WI38 (cell line): ENCODE data around the gene NDUFV2.
A peak's percentile ranks its signal among the peaks of the same experiment; 100 is the strongest.

Source experiments
- H3K4me3 ChIP-seq: 2 replicates; pipeline ENCODE4 v1.5.1; 2011; ENCODE audit warnings: low read depth, mild to moderate bottlenecking, control low read depth, low read length
- TF ChIP-seq, protein P1 (sequence below): IDR thresholded peaks from 2 replicates; pipeline ENCODE4 v1.5.1; 2012; ENCODE audit warnings: low read depth, mild to moderate bottlenecking, control low read depth, low read length

NDUFV2 gene

DNA sequence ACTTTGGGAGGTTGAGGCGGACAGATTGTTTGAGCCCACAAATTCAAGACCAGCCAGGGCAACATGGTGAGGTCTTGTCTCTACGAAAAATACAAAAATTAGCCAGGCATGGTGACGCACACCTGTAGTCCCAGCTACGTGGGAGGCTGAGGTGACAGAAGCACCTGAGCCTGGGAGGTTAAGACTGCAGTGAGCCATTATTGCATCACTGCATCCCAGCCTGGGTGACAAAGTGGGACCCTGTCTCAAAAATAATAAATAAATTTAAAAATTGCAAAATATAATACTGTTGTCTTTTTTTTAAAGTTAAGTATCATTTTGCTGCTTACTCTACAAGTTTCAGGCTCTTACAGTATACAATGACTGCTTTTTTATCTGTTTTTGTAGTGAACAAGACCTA, 30.1 kb downstream of the NDUFV2 start:
- TF ChIP-seq, protein P1, sequence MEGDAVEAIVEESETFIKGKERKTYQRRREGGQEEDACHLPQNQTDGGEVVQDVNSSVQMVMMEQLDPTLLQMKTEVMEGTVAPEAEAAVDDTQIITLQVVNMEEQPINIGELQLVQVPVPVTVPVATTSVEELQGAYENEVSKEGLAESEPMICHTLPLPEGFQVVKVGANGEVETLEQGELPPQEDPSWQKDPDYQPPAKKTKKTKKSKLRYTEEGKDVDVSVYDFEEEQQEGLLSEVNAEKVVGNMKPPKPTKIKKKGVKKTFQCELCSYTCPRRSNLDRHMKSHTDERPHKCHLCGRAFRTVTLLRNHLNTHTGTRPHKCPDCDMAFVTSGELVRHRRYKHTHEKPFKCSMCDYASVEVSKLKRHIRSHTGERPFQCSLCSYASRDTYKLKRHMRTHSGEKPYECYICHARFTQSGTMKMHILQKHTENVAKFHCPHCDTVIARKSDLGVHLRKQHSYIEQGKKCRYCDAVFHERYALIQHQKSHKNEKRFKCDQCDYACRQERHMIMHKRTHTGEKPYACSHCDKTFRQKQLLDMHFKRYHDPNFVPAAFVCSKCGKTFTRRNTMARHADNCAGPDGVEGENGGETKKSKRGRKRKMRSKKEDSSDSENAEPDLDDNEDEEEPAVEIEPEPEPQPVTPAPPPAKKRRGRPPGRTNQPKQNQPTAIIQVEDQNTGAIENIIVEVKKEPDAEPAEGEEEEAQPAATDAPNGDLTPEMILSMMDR: no peak
- H3K4me3 ChIP-seq: no peak overlapping the region

DNA sequence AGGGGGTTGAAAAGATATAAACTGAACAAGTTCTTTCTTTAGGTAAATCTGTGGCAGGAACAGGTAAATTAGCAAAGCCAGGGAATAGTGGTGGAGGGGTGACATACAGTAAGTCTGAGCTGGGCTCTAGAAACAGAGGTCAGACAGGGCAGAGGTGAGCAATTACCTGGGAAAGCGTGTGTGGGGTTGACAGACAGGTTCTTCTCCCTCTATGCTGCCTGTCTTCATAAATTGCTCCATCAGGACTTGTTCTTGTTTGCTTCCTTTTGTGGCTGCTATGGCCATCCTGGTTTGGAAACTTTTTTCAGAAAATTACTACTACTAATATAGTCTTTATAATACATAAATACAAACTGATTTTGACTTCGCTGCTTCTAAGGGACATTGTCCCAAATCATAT, 30.7 kb downstream of the NDUFV2 start:
- TF ChIP-seq, protein P1: no peak
- H3K4me3 ChIP-seq: no peak overlapping the region

DNA sequence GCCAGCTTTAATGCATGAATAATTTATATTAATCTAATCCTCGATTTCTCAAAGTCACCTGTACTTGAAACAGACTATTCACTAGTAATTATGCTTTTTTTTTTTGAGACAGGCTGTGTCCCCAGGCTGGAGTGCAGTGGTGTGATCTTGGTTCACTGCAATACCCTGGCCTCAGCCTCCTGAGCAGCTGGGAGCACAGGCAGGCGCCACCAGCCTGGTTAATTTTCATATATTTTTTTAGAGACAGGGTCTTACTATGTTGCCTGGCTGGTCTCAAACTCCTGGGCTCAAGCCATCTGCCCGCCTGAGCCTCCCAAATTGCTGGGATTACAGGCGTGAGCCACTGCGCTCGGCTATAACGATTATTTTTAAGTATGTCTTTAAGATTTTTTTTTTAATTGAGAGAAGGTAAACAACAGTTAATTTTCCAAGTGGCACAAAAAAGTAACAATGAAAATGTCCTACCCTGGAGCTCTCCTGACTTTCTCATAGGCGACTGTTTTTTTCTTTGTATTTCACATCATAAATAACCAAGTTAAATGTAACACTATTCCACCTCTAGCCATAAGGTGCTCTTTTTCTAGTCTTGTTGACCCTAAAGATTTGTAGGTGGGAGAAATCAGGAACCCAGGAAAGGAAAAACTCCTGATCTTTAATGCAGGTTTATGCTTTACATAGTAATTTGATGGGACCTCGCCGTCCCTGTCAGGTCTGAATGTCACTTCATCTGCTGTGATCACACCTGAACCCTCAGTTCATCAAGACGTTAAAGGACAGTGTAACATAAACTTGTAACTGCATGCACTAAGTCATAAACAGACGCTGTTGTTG, 32.8 kb downstream of the NDUFV2 start:
- peak overlapping the region; percentile 85 for H3K4me3 ChIP-seq
- TF ChIP-seq, protein P1: no peak

DNA sequence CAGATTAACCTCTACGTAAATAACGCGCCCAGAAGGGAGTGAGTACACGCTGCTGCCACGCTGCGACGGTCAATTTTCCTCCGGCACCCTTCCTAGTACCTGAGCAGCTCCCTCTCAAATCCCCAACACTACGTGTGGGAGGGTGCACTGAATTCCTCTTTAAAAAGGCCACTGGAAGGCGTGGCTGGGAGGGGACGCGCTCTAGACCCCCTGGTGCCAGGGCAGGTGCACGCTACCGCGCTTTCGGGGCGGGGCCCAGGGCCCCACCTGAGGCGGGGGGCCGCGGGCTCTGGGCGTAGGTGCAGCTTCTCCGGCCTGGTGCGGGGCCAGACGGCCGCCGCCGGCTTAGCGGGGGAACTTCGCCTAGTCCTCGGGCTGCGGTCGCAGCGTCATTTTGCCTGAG, 33.4 kb downstream of the NDUFV2 start:
- TF ChIP-seq, protein P1: no peak
- peak overlapping the region; percentile 85 for H3K4me3 ChIP-seq

DNA sequence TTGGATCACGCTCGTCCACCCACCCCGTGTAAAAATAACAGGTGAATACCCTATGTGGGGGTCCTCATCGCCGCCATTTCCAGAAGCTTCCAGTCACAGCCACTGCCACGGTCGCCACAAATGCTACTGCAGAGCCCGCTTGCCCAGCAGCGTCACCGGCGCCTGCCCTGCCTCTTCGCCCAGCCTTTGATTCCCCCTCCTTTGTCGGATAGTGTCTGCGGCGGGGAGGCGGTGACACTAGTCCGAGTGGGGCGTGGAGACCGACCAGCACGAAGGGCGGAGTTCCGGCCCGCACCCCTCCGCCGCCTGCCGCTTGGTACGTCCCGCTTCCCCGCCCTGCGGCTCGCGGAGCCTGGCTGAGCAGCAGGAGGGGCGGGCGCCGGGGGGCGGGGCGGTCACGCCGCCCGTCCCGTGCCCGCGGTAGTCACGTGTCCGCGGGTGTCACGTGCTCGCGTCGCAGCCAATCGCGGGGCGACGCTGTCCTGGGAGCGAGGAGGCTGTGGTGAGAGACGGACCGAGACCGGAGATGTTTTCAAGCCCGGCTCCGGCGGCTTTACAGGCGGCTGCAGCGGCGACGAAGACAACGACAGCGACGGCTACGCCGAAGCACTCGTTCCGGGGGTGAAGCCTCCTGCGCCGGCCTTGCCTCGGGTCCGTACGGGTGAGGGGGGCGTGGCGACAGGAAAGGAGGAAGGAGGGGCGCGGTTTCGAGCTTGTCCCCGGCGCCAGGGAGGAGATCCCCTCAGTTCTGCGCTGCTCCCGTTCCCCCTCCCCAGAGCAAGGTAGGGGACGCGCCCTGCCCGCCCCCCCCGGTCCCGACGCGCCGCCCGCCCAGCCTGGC, 34.0 kb downstream of the NDUFV2 start, which contains the start of gene ANKRD12:
Gene ANKRD12 (plus strand): TSS at position 467 of the 841 bp plus-strand sequence. CDS start 45,652 bp downstream, outside the sequence.
- TF ChIP-seq, protein P1: no peak
- H3K4me3 ChIP-seq: peak within 1 kb of the TSS; percentile 85

DNA sequence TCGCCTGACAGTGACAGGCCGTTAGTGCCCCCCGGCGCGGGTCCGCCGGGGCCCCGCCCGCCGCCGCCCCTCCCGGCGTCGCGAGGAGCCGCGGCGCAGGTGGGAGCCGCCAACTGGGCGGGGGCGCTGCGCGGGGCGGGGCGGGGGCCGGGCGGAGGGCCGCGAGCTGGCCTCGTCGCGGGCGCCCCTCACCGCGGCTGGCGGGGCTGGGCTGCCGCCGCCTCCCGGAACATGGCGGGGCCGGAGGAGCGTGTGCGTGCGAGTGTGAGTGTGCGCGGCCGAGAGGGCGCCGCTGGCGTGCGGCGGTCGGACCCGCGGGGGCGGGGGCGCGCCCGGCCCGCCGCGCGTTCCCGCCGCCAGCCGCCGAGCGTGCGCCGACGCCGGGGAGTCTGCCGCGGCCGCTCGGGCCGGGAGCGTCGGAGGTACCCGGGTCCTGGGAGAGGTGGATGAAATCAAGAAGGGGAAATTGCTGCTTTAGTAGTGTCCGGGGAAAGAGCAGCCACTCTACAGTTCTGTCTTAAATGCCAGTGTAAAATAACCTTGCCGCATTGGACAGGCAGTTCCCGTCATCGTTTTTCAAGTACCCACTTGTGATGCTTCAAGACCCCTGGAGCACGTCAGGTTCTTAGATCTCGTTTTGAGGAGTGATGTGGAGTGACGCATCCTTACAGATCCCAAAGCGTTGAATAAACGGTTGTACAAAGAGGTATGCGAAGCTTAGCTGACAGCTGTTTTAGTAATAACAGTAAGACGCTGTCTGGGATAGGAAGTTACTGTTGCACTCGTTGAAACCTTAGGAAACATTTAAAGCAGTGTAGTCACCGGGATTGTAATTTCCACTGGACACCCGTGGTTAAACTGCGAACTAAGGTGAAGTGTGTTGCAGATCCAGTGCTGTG, 34.9 kb downstream of the NDUFV2 start:
- TF ChIP-seq, protein P1: no peak
- H3K4me3 ChIP-seq: peak overlapping the region; percentile 85
